IMR-90 (cell line): Measurements from ENCODE around the gene SLC7A10. TPM values are rescaled to one million over a fixed set of nuclear protein-coding genes. Genes with fewer than 3 reads are reported as not detected.

Experiments
- ATAC-seq: fragments of 200-7000 bp; cut with Tn5 transposase; 2 replicates; pipeline ENCODE4 v1.9.1; 2020; ENCODE audit warnings: low read depth, mild to moderate bottlenecking, moderate library complexity
- BruUV-seq: library from RNA; stranded (reverse); fragments of 400-500 nt; replicated peaks from 2 replicates; lab custom pipeline; 2021; lab: Mats Ljungman, UMichigan
- CTCF ChIA-PET: fragments of 300-600 bp; formaldehyde crosslinking; extraction: SDS; loops from one replicate; lab custom pipeline; 2021; ENCODE audit warnings: antibody characterized with exemption; lab: Yijun Ruan, JAX
- POLR2A ChIA-PET: fragments of 300-600 bp; sonication (Branson Sonifier 250); formaldehyde crosslinking; loops from one replicate; lab custom pipeline; 2022; ENCODE audit warnings: antibody characterized with exemption; ENCODE audit not compliant: unreplicated experiment; lab: Charles Lee
- DNase-seq: peaks from one replicate; pipeline ENCODE4 v3.0.0; 2013
- H2AFZ ChIP-seq: replicated peaks from 2 replicates; pipeline ENCODE3; 2013; ENCODE audit warnings: low read length, mild to moderate bottlenecking; ENCODE audit not compliant: poor library complexity
- H2AK5ac ChIP-seq: 2 replicates; pipeline ENCODE4 v1.6.1; 2013; ENCODE audit warnings: low read depth, low read length, inconsistent platforms
- H2AK9ac ChIP-seq: replicated peaks from 2 replicates; pipeline ENCODE3; 2013; ENCODE audit warnings: mild to moderate bottlenecking, low read depth, low read length, moderate library complexity; ENCODE audit not compliant: poor library complexity
- H2BK120ac ChIP-seq: 2 replicates; pipeline ENCODE4 v1.6.1; 2013; ENCODE audit warnings: low read depth, low read length, inconsistent platforms
- H2BK15ac ChIP-seq: 3 replicates; pipeline ENCODE4 v1.6.1; 2013; ENCODE audit warnings: low read depth, low read length, inconsistent platforms
- H2BK20ac ChIP-seq: 2 replicates; pipeline ENCODE4 v1.6.1; 2013; ENCODE audit warnings: low read depth, mild to moderate bottlenecking, inconsistent platforms, low read length, moderate library complexity
- H2BK5ac ChIP-seq: 2 replicates; pipeline ENCODE4 v1.6.1; 2013; ENCODE audit warnings: mild to moderate bottlenecking, low read depth, low read length, inconsistent platforms; ENCODE audit not compliant: poor library complexity, severe bottlenecking
- H3K14ac ChIP-seq: replicated peaks from 2 replicates; pipeline ENCODE4 v1.6.1; 2013; ENCODE audit warnings: low read depth, low read length, inconsistent platforms
- H3K18ac ChIP-seq: 2 replicates; pipeline ENCODE4 v1.6.1; 2013; ENCODE audit warnings: low read depth, low read length, control low read depth
- H3K23ac ChIP-seq: 2 replicates; pipeline ENCODE4 v1.6.1; 2013; ENCODE audit warnings: low read depth, low read length, inconsistent platforms
- H3K27ac ChIP-seq: 2 replicates; pipeline ENCODE4 v1.5.1; 2013; ENCODE audit warnings: mild to moderate bottlenecking, control low read depth, low read length; ENCODE audit not compliant: insufficient read depth
- H3K27me3 ChIP-seq: 2 replicates; pipeline ENCODE4 v1.6.1; 2013; ENCODE audit warnings: low read length; ENCODE audit not compliant: control insufficient read depth, insufficient read depth
- H3K36me3 ChIP-seq: 2 replicates; pipeline ENCODE4 v1.6.1; 2013; ENCODE audit warnings: low read length, mixed read lengths; ENCODE audit not compliant: control insufficient read depth, insufficient read depth
- H3K4ac ChIP-seq: 2 replicates; pipeline ENCODE4 v1.6.1; 2013; ENCODE audit warnings: low read depth, low read length, inconsistent platforms
- H3K4me1 ChIP-seq: 2 replicates; pipeline ENCODE4 v1.6.1; 2013; ENCODE audit warnings: low read length, mixed read lengths; ENCODE audit not compliant: control insufficient read depth, insufficient read depth
- H3K4me2 ChIP-seq: 2 replicates; pipeline ENCODE4 v1.6.1; 2013; ENCODE audit warnings: low read depth, mild to moderate bottlenecking, control low read depth, low read length, moderate library complexity
- H3K4me3 ChIP-seq: 2 replicates; pipeline ENCODE4 v1.5.1; 2013; ENCODE audit warnings: low read depth, mild to moderate bottlenecking, control low read depth, low read length, moderate library complexity; ENCODE audit not compliant: insufficient read depth
- H3K56ac ChIP-seq: 2 replicates; pipeline ENCODE4 v1.6.1; 2013; ENCODE audit warnings: low read length, inconsistent platforms; ENCODE audit not compliant: insufficient read depth; ENCODE audit errors: extremely low read depth
- H3K79me1 ChIP-seq, 2 experiments: 2 replicates each; pipeline ENCODE4 v1.6.1; 2013; ENCODE audit warnings: low read length in 2 of 2, inconsistent platforms in 1 of 2, low read depth in 1 of 2
- H3K9ac ChIP-seq: 2 replicates; pipeline ENCODE4 v1.6.1; 2013; ENCODE audit warnings: low read depth, low read length, control low read depth
- H3K9me1 ChIP-seq: 2 replicates; pipeline ENCODE4 v1.6.1; 2013; ENCODE audit warnings: low read length, inconsistent platforms; ENCODE audit not compliant: insufficient read depth
- H3K9me3 ChIP-seq: 2 replicates; pipeline ENCODE4 v1.6.1; 2013; ENCODE audit warnings: low read length; ENCODE audit not compliant: control insufficient read depth, insufficient read depth
- H4K20me1 ChIP-seq: 2 replicates; pipeline ENCODE4 v1.6.1; 2013; ENCODE audit warnings: low read length, inconsistent platforms; ENCODE audit not compliant: insufficient read depth
- H4K5ac ChIP-seq: 2 replicates; pipeline ENCODE4 v1.6.1; 2013; ENCODE audit warnings: mild to moderate bottlenecking, low read depth, low read length, control low read depth
- H4K8ac ChIP-seq, 2 experiments: 2 replicates each; pipeline ENCODE4 v1.6.1; 2013; ENCODE audit warnings: low read depth in 2 of 2, low read length in 2 of 2, control low read depth in 1 of 2, inconsistent platforms in 1 of 2
- H4K91ac ChIP-seq: 2 replicates; pipeline ENCODE4 v1.6.1; 2013; ENCODE audit warnings: low read depth, low read length, inconsistent platforms; ENCODE audit not compliant: insufficient read depth
- CEBPB ChIP-seq: IDR thresholded peaks from 2 replicates; pipeline ENCODE4 v1.6.1; 2012; ENCODE audit warnings: low read depth, low read length, improper control_type of control experiment
- FOS ChIP-seq: fragments of 150-350 bp; IDR thresholded peaks from 2 replicates; pipeline ENCODE4 v1.6.1; 2016; ENCODE audit warnings: low read depth, low read length
- MAFK ChIP-seq: IDR thresholded peaks from 2 replicates; pipeline ENCODE4 v1.6.1; 2012; ENCODE audit warnings: low read depth, low read length, improper control_type of control experiment
- MAZ ChIP-seq: IDR thresholded peaks from 2 replicates; pipeline ENCODE4 v1.6.1; 2012; ENCODE audit warnings: low read depth, mild to moderate bottlenecking, low read length, improper control_type of control experiment, moderate library complexity, borderline replicate concordance
- MXI1 ChIP-seq: IDR thresholded peaks from 2 replicates; pipeline ENCODE4 v1.6.1; 2012; ENCODE audit warnings: low read depth, mild to moderate bottlenecking, low read length, moderate library complexity, borderline replicate concordance
- NFE2L2 ChIP-seq: fragments of 150-350 bp; IDR thresholded peaks from 2 replicates; pipeline ENCODE4 v1.6.1; 2016; ENCODE audit warnings: low read depth, mild to moderate bottlenecking, low read length
- SMC3 ChIP-seq: fragments of 150-350 bp; IDR thresholded peaks from 2 replicates; pipeline ENCODE4 v1.6.1; 2016; ENCODE audit warnings: low read depth, mild to moderate bottlenecking, antibody characterized with exemption, low read length, moderate library complexity
- WGBS, 2 experiments: methylation state at CpG; one replicate each; pipeline versions ENCODE4 v1.1.5 to v1.1.7; 2013; ENCODE audit warnings: missing lambda C conversion rate in 2 of 2; ENCODE audit not compliant: insufficient read length in 1 of 2; ENCODE audit errors: extremely low coverage in 2 of 2; 5-methylcytosine and 5-hydroxymethylcytosine counted together
- dilution Hi-C: fragments of 300-500 bp; cut with HindIII; formaldehyde crosslinking; loops from one replicate; pipeline ENCODE4 v1.14.3; 2018; ENCODE audit warnings: low sequenced_read_pairs; ENCODE audit not compliant: unreplicated experiment
- in situ Hi-C: fragments of 300-500 bp; cut with MboI; formaldehyde crosslinking; loops from 3 replicates; pipeline ENCODE4 v1.14.3; 2019; ENCODE audit warnings: low sequenced_read_pairs, inconsistent platforms, mixed read lengths
- intact Hi-C: fragments of 100-400 bp; cut with micrococcal nuclease; formaldehyde crosslinking; loops from 2 replicates; pipeline ENCODE4 v1.10.0; 2022
- polyA plus RNA-seq, 3 experiments: library from polyadenylated mRNA; depleted of rRNA; stranded (reverse); fragments of >200 nt; gene quantifications; 2 replicates each; pipeline ENCODE4 v1.2.3, GENCODE V29; 2012; ENCODE audit warnings: low replicate concordance in 1 of 3
- total RNA-seq: library from RNA; depleted of rRNA; stranded (reverse); fragments of >200 nt; gene quantifications from 2 replicates; pipeline ENCODE4 v1.2.3, GENCODE V29; 2012
- TF ChIP-seq, protein P1 (sequence below): conservative IDR thresholded peaks from 2 replicates; pipeline ENCODE4 v1.5.1; 2012; ENCODE audit warnings: mild to moderate bottlenecking, low read depth, low read length, improper control_type of control experiment

SLC7A10 gene
- total and polyA plus RNA-seq, 2 of the 4 experiments (the other 2 are of a cell fraction): not detected

DNA sequence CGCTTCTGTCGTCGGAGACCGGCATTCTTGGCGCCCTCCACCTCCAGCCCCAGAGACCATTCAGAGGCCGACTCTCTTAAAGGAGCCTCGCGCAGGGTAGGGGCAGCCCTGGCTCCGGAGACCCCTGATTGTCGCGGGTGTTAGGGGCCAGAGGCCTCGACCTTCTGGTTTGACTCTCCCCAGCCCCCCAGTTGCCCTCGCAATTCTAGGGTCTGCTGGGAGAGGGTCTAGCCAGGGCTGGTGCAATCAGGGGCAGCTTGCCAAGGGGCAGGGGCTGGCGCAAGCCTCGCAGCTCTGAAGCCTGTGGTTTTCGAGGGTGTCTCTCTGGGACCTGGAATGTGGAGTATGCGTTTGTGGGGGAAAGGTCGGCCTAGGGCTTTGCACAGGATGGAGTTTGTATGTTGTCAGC, 1.6 kb upstream of the SLC7A10 start:
- in situ Hi-C loops (no loop called here), dilution Hi-C loops (no loop called here), intact Hi-C loops (no loop called here)
- Histone ChIP-seq H3K4ac (no peak overlapping the region), H2AK9ac (no peak overlapping the region), H2BK120ac (no peak overlapping the region), H3K9me1 (no peaks in the 10 kb centered on the region), H2BK5ac (no peak overlapping the region), H3K4me1 (no peaks in the 10 kb centered on the region; the same call in 1 of the 2 replicates), H2BK20ac (no peak overlapping the region), H3K79me1 (no peaks in the 10 kb centered on the region), H3K4me2 (no peak overlapping the region), H3K18ac (no peak overlapping the region), H3K23ac (no peak overlapping the region), H3K4me3 (no peak overlapping the region), H4K91ac (no peak overlapping the region), H3K36me3 (no peaks in the 10 kb centered on the region), H3K27ac (no peak overlapping the region), H3K27me3 (peaks cover 59% of the 10 kb centered on the region), H4K5ac (no peak overlapping the region), H3K9ac (no peak overlapping the region), H4K8ac (no peak overlapping the region), H2BK15ac (no peak overlapping the region), H3K14ac (no peak overlapping the region), H2AK5ac (no peak overlapping the region), H2AFZ (no peak overlapping the region), H3K9me3 (peaks cover 13% of the 10 kb centered on the region), H4K20me1 (no peaks in the 10 kb centered on the region), H3K56ac (no peak overlapping the region)
- TF ChIP-seq MAFK: no peak
- TF ChIP-seq MAZ: no peak
- no peak for TF ChIP-seq FOS
- TF ChIP-seq MXI1: no peak
- no peak for TF ChIP-seq NFE2L2
- no peak for TF ChIP-seq CEBPB
- TF ChIP-seq, protein P1, sequence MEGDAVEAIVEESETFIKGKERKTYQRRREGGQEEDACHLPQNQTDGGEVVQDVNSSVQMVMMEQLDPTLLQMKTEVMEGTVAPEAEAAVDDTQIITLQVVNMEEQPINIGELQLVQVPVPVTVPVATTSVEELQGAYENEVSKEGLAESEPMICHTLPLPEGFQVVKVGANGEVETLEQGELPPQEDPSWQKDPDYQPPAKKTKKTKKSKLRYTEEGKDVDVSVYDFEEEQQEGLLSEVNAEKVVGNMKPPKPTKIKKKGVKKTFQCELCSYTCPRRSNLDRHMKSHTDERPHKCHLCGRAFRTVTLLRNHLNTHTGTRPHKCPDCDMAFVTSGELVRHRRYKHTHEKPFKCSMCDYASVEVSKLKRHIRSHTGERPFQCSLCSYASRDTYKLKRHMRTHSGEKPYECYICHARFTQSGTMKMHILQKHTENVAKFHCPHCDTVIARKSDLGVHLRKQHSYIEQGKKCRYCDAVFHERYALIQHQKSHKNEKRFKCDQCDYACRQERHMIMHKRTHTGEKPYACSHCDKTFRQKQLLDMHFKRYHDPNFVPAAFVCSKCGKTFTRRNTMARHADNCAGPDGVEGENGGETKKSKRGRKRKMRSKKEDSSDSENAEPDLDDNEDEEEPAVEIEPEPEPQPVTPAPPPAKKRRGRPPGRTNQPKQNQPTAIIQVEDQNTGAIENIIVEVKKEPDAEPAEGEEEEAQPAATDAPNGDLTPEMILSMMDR: no peak
- TF ChIP-seq SMC3: no peak
- CTCF ChIA-PET: no interaction called here
- BruUV-seq: no TSS peak
- peak; percentile 6 for DNase-seq
- POLR2A ChIA-PET: no interaction called here
- 0% methylated on average over 4 of the region's 18 CpGs; no CpG with 5 or more reads in 1 of the 2 experiments for WGBS, 2 experiments
- no peak for ATAC-seq
